GM19351 (cell line): ENCODE results near the gene OLFM1.

Experiments used
- ATAC-seq: cut with Tn5 transposase; IDR thresholded peaks from one replicate; pipeline ENCODE4 v1.9.1; 2021; ENCODE audit warnings: mild to moderate bottlenecking, moderate library complexity; ENCODE audit not compliant: unreplicated experiment

OLFM1 gene

DNA sequence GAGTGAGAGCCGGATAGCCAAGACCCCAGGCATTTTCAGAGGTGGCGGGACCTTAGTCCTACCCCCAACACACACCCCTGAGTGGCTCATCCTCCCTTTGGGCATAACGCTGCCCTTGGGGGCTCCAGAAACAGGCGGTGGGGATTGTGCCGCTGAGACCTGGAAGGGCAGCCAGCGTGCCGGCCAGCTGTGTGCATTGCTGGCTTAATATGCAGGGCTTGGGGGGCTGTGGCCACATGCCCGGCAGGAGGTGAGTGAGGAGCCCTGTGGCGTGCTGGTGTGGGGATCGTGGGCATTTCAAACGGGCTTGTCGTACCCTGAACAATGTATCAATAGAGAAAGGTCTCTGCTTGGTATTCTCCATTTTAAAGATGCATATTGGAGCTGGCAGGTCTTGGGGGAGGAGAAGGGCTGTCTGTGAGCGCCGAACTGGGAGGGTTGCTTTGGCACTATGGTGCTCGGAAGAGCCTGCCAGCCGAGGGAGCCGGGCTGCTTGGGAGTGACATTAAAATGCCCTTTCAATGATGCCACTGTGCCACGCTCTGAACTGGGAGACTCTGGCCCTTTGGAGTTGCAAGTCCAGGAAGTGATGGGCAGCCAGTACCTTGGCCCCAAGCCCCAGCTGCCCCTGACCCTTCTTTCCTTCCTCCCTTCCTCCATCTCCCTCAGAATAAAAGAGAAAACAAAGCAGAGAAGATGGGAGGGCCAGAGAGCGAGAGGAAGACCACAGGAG, 11.2 kb upstream of the OLFM1 start:
- ATAC-seq, result no peak

DNA sequence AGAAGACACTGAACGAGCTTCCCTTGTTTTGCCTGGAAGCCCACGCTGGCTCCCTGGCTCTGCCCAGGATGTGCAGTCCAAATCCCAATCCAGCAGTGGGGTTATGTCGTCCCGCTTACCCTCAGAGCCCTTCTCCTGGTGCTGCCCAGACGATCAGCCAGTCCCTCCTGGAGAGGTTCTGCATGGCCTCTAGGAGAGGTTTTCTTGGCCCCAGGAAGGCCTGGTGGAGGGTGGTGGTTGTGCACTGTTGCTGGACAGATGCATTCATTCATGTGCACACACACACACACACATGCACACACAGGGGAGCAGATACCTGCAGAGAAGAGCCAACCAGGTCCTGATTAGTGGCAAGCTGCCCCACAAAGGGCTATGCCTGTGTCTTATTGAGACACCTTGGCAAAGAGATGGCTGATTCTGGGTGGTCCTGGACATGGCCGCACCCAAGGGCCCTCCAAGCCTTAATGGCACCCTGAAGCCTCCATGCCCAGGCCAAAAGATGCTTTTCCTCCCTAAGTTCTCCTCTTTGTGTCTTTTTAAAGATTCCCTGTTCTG, 10.5 kb upstream of the OLFM1 start:
- ATAC-seq, result no peak

DNA sequence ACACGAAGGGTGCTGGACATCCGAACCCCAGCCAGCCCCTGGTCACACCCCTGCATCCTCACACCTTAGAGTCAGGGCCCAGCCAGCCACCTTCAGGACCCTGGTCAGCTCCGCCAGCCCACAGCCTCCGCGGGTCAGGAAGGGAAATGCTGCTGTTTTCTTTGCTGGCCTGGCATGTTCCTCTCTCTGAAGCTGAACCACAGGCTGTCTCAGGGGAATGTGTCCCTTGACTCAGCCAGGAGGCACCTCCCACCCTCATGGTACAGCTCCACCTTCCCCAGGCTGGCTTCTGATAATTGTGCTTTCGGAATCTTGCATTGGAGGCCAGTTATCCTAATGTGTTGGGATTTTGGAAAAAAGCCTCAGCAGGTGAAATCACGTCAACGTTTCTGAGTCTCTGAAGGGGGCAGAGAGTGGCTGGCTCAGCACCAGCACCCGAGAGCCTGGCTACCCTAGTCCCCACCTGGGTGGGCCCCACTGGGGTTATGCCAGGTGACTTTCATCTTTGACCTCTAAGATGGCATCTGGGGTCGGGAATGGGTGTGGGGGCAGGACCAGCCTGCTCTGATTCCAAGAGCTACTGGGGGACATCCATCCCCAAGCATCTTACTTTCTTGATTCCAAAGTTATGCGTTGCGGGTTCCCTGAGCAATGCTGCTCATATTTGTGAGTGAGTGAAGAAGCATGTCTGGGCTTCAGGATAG, 9.8 kb upstream of the OLFM1 start:
- ATAC-seq, result no peak

DNA sequence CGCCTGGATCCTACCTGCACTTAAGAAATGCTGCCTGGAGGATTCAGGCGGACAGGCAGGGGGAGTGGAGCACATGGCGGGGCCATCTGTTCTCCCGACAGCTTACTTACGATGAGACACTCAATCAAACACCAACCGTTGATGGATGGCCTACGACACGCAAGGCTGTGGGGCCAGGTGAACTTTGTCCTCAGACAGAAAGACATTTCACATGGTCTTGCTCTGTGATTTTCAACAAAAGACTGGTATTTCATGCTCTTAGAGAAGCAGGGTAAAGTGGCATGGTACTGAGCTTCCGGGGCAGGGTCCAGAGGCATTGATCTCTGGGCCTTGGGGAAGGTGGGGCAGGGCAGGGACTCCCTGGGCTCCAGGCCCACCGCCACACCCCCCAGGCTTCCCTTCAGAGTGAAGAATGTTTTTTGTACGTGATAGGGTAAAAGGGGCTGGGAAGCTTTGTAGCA, 9.1 kb upstream of the OLFM1 start:
- ATAC-seq, result no peak

DNA sequence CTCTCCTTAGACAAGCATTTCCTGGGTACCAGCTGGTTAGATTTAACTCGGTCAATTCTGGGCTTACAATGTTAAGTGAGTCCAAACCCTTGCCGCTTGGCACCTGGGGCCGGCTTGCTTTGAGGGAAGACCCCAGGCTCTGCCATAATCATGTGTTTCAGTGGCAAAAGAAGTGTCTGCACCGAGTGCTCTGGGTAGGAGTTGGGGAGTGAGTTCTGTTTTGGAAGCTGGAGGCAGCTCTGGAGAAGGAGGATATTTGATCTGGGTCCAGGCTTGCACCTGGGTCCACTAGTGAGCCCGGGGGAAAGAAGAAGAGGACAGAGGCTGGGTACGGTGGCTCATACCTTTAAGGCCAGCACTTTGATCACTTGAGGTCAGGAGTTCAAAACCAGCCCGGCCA, 8.4 kb upstream of the OLFM1 start:
- no peak for ATAC-seq

DNA sequence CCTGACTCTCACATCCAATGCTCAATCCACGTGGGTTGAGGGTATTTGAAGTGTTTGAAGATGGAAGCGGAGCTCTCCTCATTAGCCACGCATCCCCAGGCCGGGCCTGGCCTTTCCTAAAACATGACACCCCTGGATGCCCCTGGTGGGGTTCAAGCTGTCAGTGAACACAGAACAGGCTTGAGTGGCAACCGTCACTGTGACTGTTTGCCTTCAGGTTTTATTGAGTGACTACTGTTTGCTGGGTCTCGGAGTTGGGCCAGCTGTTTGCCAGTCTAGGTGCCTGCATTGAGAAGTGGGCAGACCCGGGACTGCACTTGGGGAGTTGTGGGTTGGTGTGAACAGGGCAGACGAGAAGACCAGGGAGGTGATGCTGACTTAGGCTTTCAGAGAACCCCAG, 7.8 kb upstream of the OLFM1 start:
- no peak for ATAC-seq

DNA sequence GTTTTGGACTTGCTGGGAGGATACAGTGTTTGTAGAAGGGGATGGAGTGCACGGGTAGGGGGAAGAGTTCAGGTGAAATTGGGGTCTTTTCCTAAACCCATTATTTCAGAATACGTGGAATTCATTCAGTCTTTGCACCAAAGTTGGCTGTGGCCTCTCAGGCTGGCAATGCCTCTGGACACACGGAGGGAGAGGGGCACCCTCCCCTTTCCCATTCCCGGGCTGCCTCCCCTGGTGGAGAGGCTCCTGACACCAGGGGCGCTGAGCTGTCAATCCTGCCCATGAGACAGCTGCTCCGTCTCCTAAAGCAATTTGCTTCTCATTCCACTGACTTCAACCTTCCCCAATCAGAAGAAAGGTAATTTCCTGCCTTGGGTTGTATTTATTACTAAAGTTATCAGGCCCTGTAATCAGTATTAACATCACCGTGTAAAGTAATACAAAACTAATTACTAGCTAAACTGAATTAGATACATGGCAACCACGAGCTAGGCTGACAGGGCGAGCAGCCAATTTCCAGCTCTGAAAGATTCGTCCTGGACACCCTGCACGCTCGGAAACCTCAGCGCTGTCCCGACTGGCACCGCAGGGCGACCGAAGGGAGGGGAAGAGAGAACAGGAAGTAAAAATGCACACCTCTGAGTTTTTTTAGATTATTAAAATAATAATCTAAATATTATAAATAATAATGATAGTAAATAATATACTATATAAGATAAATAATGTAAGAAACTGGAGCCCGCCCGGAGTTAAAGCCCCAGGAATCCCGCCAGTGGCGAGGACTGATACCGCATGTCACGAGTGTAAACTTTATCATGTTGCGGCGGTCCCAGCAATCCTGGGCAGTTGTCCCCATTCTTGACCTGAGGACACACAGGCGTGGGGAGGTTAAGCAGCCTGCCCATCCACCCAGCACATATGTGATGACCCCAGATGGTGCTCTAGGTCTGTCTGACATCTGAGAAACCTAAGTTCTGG, 6.9 kb upstream of the OLFM1 start:
- ATAC-seq, result no peak

DNA sequence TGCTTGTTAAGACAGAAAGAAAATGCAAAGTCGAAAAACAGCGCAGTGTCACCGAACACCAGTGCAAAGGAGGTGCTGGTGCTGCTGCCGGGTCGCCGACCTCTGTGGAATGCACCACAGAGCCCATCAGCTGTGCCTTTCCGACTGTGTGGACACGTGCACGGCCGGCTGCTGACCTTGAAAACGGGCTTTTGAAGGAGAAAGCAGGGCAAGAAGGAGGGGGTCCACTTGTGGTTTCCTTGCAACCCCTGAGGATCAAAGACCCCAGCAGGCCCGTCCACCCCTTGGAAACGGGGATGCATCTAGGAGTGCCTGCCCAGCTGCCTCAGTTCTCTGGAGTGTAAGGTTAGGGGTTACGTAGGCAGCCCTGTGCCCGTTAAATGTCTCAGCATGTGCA, 6.2 kb upstream of the OLFM1 start:
- ATAC-seq, result no peak

DNA sequence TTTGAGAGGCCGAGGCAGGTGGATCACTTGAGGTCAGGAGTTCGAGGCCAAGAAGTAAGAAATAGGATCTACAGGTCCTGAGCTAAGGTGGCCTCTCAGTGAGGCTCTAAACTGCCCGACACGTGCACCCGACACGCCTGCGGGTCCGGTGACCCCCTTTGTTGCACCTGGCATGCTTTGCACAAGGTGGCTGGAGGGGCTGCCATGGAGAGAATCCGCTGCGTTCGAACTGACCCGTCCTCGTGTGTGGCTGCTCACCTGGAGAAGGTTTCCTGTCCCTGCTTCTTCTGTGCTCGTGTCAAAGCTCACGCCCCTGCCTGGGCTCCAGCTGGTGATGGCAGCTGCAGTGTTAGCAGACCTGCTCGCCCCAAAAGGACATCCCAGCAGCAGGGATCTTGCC, 5.7 kb upstream of the OLFM1 start:
- no peak for ATAC-seq

DNA sequence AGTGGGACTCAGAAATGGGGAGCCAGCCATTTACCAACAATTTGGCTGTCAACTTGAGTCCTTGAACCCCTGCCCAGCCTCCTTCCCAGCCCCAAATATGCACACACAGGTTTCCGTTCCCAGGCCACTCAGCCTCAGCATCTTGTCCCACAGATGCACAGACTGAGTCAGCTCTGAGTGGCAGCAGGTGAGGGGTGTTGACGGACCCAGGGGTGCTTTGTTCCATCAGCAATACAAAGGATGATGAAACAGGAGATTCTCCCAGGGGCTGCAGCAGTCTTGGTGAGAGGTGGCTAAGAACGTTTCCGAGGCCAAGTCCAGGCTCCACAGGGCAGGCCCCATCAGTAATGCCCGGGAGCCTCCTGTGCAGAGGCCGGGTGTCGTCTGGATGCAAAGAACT, 4.9 kb upstream of the OLFM1 start:
- ATAC-seq, result no peak

DNA sequence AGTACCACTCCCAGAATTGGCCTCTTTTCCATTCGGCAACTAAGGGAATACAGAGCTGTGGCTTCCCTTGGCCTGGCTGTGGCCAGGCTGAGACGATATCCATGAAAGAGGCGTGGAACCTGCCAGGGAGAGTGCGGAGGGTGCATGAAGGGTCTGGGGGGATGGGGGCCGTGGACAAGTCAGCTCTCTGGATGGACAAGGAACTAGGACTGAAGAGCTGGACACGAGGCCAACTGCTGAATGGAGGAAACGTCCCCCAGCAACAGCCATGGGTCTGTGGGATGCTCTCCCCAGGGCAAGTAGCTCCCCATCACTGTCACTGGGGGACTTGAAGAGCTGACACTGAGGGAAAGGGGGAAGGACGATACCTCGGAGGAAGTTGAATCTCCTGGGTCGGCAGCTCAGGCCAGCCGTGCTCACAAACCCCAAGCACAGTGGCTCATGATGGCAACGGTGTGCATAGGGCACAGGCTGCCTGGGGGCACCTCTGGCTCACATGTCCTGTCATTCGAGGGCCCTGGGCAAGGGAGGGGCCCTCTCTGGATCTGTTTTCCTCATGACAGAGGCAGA, 4.1 kb upstream of the OLFM1 start:
- ATAC-seq, result no peak

DNA sequence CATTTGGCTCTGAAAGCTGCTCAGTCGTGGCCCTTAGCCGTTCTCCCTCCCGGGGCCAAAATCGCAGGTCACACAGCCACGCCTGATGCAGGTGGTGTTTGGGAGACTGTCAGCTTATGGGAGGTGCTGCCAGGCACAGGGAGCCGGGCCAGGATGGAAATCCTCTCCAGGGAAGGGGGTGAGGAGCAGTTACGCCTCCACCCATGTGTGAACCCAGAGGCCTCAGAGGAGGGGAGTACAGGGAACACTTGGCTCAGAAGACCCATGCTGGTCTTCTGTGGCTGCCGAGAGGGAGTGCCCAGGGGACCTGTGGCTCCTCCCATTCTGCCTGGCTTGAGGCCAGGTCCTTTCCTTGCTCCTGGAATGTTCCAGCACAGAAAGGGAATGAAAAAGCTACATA, 3.6 kb upstream of the OLFM1 start:
- ATAC-seq, result no peak

DNA sequence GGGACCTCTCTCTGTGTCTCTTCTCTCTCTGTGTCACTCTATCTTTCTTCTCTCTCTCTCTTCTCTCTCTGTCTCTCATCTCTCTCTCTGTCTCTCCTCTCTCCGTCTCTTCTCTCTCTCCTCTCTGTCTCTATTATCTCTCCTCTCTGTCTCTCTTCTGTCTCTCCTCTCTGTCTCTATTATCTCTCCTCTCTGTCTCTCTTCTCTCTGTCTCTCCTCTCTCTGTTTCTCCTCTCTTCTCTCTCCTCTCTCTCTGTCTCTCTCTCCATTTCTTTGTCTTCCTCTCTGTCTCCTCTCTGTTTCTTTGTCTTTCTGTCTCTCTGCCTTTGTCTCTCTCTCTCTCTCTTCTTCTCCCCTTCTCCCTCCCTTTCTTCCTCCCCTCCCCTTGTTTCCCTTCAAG, 3.2 kb upstream of the OLFM1 start:
- no peak for ATAC-seq

DNA sequence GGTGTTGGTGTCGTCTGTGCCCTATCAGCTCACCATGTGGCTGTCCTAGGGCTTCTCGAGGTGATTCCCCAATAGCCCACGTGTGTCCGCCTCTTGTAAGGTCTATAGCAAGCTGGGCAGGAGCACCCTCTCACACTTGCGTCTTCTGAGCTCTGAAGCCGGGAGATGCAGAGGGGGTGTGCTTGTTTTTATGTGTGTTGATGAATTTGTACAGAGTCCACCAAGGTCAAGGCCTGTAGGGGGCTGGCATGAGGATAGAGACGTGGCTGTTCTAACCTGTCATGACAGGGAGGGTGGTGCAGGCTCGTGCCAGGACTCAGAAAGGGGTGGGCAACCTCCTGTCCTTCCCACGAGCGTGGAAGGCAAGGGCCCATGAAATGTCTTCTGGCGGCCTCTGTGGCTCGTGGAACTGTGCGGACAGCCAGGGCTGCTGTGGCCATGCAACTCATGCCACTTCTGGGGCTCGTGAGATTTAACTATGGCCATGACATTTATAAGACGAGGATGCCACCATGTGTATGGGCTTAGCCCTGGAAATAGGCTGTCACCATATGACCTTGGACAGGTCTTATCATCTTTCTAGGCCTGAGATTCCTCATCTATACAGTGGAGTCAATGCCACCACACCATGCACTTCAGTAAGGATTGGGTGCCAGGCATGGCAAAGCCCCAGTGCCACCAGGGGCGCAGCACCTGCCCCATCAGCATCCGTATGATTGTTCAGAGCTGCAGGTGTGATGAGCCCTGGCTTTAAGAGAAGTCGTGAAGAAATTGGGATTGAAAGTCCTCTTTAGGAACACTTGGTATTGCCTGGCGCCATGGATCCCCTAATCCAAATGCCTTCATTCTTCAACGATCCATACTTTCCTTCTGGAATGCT, 2.3 kb upstream of the OLFM1 start:
- no peak for ATAC-seq

DNA sequence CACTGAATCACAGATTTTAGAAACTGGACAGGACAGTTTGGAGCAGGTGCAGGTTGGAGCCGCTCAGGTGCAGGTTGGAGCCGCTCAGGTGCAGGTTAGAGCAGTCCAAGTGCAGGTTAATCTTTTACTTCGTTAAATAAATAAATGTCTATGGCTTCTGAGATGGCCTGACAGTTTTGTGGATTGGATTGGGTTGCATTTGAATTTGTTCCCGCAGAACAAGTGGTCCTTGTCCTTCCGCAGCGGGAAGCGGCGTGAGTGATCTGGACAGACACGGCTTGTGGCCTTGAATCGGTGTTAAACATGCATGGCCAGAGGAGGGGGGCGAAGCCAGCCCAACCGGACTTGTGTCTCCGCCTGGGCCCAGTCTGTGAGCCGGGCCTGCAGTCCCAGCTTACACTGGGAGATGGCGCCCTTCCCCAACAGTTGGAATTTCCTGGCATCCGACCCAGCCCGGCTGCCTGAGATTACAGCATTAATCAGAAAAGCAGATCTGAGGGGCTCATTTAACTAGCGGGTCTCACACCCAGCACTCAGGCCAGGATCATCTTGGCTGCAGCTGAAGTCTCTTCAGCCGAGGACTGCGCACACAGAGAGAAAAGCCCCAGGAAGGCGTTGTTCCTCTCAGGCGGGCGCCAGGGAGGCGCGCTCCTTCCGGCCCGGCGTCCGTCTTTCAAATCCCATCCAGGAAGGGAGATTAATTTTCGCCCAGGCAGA, 1.5 kb upstream of the OLFM1 start:
- ATAC-seq, result no peak

DNA sequence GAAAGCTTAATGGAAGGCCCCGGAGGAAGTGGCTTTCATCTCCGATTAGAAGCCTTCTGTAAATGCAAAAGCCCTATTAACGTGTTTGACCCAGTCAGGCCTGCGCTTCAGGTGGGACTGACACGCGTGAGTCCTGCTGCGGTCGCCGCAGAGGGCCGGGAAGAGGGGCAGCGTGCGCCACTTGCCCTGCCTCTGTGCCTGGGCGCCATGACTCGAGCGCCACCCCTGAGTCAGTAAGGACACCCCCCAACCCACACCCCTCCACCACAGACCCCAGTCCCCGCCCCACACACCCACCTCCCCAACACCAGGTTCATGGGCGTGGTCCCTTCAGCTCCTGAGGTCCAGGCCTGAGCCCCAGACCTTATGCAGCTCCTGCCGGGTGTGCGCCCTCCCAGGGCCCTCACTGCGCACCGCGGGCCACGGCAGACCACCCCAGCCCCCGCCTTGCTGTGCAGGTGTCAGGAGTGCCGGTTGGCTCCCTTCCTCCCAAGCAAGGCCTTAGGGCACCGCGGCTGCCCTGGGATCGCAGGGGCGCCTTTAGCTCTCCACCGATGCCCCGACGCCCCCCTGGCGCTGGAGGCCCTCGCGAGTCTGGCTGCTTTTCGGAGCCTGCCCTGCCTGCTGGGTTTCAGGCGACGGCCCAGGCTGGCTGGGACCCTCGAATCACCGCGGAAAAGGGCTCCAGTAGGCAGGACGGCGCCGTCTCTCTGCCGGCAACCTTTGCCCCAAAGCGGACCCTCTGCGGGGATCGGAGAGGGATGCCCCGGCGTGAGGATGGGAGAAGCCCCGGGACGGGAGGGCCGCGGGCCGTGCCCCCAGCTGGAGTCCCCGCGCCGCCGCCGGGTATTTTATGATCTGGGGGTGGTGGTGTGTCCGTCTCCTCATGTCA, 625 bp upstream of the OLFM1 start:
- no peak for ATAC-seq

DNA sequence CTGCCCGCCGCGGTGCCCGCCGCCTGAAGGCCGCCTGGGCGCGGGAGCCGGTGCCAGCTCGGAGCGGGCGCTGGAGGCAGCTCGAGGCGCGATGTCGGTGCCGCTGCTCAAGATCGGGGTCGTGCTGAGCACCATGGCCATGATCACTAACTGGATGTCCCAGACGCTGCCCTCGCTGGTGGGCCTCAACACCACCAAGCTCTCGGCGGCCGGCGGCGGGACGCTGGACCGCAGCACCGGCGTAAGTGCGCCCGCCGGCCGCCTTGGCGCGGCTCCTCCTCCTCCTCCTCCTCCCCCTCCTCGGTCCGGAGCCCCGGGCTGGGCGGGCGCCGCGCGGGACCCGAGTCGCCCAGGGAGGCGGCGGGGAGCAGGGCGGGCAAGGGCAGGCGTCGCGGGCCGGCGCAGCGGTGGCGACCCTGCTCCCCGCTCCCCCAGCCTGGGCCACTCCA, 455 bp downstream of the OLFM1 start:
- no peak for ATAC-seq

DNA sequence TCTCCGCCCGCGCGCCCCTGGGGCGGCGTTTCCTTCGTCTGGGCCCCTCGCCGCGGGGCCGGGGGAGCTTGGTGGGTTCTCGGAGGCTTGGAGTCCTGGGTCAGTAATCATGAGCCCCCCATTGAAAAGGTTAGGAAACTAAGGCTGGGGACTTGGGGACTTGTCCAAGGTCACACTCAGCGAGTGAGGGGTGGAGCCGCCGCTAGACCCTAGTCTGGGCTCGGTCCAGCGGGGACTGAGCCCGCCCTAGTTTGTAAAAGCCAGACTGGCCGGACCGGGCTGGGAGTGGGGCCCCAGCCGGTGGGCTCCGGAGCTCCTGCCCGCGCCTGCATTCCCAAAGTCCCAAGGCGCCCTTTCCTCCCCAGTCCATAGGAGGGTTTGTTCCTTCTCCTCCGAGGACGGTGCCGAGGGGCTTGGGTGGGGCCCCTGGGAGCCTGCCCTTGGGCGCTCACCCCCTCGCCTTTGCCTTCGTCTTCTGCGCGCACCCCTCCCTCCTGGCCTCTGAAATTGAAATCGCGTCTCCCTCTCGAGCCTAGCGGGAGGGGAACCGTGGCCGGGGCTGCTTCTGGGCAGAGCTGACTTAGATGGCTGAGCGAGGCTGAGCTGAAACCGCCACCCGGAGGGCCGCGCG, 995 bp downstream of the OLFM1 start:
- no peak for ATAC-seq
